ENCODE data around the gene KCNG4. TPM values are rescaled to one million over a fixed set of nuclear protein-coding genes. Genes with fewer than 3 reads are reported as not detected.
A peak's percentile ranks its signal among the peaks of the same experiment; 100 is the strongest.
"Not testable (repeated sequence)": the region's sequence is repeated elsewhere in the genome, so short reads cannot be mapped to it uniquely, and the experiment has no call there.

The KCNG4 gene
- total RNA-seq, 1 donor from 2014 or later = not detected

DNA sequence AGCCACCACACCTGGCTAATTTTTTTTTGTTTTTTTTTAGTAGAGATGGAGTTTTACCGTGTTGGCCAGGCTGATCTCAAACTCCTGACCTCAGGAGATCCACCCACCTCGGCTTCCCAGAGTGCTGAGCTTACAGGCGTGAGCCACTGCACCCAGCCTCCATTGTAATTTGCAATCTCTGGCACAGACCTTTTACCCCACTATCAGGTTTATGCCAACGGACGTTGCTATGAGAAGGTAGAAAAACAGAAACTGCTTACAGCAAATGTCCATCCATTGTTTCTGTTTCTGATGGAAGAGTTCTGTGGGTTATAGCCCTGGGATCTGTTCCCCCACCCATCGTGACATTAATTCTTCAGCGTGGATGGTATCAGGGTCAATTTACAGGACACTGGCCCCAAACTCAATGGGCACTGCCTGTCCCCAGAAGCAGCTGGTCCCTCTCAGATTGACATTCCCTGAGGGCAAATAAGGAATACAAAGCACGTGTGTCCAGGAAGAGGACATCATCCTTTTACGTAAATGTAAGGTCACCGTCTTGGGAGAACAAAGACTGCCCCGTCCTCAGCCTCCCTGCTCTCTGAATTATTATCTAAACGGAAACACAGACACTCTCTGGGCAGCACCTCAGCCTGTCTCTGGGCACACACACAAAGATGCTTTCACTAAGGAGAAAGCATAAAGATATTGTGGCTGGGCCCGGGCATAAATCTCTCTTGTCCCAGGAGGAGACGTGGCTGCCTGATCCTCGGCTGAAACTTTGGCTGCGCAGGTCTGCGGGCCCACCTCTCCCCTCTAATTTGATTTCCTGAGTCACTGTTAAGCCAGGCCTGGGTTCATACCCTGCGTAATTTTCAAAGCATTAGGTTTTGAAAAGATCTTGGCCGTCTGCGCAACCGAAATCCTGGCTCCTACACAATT lies 5.2 kb downstream of the KCNG4 start:
- DNase-seq (ENCODE audit: low read depth in 2 of 2) = peak in 1 of 2 donors; percentile 1

DNA sequence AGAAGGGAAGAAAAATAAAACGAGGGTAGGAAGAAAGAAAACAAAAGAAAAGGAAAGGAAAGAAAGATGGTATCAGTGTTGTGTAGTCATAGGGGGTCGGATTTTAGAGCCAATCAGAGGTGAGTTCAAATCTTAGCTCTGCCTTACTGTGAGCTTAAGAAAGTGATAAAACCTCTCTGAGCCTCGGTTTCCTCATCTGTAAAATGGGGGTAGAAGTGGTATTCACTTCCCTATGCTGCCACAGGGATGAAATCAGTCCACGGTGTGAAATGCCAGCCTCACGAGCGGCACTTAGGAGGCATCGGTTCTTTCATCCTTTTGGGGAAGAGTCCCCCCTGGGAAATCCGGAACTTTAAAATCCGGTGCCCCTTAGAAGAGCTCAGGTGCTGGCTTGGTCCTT lies 6.1 kb downstream of the KCNG4 start:
- no peak for DNase-seq (ENCODE audit: low read depth in 2 of 2)

DNA sequence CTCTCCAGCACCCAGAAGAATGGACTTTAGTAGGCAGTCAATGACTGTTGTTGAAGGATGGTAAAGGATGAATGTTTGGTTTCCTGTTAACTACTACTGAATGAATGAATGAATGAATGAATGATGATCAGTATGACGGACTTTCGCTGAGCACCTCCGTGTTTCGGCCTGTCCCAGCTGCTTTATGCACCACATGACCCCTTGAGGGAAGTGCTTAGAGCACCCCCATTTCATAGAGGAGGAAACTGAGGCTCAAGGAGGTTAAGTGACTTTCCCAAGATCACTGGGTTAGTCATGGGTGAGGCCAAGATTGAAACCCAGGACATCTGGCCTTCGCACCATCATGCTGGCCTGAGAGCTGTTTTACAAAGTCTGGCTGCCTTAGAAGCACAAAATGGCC lies 6.8 kb downstream of the KCNG4 start:
- no peak for DNase-seq (ENCODE audit: low read depth in 2 of 2)

DNA sequence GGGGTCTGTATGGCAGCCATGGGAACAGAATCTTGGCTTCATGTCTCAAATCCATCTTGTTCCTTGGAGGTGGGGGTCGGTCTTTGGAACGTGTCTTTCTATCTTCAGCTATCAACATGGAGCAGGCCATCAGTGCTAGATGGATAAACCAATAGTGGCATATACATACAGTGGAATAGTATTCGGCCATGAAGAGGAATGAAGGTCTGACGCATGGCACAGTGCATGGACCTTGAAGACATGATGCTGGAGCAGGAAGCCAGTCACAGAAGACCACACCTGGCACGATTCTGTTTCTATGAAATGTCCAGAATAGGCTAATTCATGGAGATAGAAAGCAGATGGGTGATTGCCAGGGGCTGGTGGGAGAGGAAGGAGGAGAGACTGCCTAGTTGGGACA lies 7.8 kb downstream of the KCNG4 start:
- no peak for DNase-seq (ENCODE audit: low read depth in 2 of 2)

DNA sequence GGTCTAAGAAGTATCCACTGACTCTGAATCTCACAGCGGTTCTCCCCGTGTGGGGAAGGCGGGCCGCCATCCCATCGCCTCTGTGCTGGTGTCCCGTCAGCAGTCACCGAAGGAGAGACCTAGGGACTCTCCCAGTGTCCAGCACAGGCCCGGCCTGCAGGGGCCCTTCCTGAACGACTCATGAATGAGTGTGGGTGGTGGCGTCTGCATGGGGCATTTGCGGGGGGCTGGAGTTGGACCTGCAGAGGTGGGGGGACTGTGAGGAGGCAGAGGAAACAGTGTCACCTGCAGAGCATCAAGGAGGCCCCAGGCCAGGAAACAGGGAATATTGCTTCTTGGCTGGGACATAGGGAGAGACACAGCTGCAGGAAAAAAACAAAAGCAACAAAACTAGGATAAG lies 10.3 kb downstream of the KCNG4 start:
- no peak for DNase-seq (ENCODE audit: low read depth in 2 of 2)

DNA sequence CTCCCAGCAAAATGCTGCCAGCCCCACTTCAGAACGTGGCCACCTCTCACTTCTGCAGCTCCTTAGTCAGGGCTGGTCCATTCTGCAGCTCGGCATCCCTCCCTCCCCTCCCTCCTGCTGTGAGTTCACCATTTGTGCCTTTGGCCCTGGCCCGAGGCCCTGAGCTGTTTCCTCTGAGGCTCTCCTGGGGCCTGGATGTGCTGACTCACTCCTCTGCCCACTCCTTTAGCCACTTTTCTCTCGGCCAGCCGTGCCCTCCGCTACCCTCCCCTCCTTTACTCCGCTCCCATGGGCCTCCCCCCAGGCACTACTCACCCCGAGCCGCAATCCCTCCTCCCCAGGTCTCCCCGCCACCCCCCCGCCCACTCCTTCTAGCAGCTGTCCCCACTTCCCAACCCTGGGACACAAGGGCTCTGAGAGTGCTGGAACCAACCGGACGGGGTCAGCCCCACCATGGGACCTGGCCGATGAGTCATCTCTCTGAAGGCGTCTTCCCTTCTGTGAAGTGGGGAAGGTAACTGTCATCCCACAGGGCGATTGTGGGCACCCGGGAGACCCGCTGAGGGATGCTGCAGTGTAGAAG lies 11.5 kb downstream of the KCNG4 start:
- peak in 1 of 2 donors; percentile 62 for DNase-seq (ENCODE audit: low read depth in 2 of 2)

DNA sequence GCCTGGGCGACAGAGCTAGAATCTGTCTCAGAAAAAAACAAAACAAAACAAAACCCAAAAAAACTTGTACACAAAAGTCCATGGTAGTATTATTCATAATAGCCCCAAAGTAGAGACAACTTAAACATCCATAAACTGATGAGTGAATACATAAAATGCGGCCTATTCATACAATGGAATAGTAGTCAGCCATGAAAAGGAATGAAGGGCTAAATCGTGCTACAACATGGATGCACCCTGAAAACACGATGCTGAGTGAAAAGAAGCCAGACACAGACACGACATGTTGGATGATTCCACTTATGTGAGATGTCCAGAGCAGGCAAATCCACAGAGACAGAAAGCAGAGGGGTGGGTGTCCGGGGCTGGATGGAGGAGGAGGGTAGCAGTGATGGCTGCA lies 12.3 kb downstream of the KCNG4 start:
- DNase-seq (ENCODE audit: low read depth in 2 of 2) = no peak

DNA sequence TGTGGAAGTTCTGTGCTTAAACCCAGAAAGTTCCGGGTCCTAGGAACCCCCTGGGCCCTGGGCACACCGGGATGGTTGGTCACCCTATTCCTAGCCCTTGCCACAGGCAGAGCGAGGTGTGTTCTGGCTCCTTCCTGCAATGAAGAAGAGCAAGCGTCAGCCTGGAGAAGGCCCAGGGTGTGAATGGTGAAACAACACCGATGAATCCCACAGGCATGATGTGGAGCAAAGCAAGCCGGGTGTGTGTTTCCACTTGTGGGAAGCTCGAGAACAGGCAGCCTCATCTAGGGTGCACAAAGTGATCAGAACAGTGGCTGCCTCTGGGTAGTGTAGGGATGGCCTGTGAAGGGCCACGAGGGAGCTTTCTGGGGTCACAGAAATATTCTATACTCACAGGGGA lies 13.8 kb downstream of the KCNG4 start:
- no peak for DNase-seq (ENCODE audit: low read depth in 2 of 2)

DNA sequence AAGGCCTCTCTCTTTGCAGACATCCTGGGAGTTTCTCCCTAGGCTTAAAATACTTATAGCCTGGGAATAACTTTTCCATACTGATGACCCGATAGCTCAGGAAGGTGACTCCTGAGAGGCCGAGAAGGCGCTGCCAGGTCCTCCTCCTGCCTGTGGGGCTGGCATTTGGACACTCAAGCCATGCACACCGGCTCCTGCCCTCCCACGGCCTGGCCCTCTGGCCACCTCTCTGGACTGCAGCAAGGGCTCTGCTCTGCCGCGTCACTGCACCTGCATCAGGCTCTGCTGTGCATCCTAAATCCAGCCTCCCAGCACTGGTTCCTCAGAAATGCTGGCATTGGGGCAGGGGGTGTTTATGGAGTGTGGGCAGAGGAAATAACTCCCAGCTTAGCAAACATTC lies 14.2 kb downstream of the KCNG4 start:
- DNase-seq (ENCODE audit: low read depth in 2 of 2) = no peak

DNA sequence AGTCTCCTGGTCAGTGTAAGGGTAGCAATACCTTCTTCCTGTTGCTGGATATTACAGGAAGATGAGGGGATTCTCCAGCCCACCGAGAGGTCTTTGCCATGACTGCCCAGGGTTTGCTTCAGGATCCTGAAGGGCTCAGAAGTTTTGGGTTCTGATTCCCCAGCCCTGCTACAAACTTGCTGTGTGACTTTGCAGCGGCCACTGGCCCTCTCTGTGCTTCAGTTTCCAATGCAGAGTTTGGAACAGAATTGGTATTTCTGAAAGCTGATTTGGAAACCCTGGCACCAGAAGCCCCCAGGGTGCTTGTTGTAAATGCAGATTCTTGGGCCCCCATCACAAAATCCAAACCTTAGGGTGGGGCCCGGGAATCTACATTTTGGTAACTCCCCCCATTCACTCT lies 14.7 kb downstream of the KCNG4 start:
- no peak for DNase-seq (ENCODE audit: low read depth in 2 of 2)

DNA sequence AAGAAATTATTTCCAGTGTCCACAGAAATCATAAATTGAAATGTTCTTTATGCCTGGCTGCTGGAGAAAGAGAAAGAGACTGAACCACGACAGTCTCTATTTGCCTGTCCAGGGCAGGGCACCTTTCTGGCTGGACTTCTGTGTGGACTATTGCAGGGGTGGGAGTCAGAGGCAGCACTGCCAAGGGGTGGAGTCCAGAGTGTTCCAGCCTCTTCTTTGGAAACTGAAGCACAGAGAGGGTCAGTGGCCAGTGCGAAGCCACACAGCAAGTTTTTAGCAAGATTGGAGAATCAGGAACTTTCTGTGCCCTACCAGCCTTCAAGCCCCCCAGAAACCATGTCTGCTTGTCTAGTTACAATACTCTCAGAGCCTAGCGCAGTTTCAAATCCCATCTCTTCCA lies 15.3 kb downstream of the KCNG4 start:
- DNase-seq (ENCODE audit: low read depth in 2 of 2) = no peak

DNA sequence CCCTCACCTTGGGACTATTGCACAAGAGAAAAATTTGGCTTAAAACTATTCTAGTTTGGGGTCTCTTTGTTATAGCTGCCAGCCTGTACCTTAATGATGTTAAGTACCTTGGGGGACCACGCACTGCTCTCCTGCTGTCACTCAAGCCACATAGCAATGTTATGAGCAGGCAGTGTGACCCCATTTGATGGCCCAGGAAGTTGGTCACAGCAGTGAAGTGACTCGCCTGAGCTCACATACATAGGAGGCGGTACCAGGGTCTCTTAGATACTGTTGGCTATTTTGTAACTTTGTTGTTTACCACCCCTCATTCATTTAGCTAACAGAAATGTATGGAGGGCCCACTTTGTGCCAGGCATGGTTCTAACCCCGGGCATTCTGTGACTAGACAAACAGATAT lies 16.4 kb downstream of the KCNG4 start:
- DNase-seq (ENCODE audit: low read depth in 2 of 2) = no peak

DNA sequence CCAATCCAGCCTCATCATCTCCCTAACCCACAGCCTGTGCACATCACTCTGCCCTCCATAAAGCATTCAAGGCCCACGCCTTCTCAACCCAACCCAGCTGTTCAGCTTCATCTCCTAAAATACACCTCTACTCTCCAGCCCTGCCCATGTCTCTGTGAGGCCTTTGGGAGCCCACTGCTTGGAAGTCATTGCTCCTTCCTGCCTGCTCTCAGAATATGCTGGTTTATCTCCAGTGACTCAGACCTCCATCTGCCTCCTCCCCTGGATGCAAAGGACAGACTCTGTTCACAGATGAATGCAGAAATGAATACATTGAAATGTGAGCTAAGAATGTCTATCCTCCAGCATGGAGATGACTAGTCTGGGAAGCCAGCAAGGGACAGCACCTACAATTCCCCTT lies 19.0 kb downstream of the KCNG4 start:
- DNase-seq (ENCODE audit: low read depth in 2 of 2) = no peak

DNA sequence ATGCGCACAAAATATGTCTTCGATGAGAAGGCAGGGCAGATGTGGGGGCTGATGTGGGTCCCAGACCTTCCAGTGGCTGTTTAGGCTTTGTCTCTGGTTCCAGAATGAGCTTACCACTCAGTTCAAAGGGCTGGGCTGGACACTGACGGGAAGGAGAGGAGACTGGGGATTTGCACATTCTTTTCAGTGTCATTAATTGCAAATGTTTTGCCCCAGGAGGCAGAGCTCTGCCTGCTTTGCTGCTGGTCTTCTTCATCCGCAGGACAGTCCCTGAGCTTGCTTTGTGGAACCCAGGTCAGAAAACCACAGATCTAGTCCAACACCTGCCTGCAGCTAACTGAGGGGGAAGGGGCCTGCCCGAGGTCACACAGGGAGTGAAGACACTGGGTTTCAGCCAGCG lies 20.9 kb downstream of the KCNG4 start:
- DNase-seq (ENCODE audit: low read depth in 2 of 2) = no peak

DNA sequence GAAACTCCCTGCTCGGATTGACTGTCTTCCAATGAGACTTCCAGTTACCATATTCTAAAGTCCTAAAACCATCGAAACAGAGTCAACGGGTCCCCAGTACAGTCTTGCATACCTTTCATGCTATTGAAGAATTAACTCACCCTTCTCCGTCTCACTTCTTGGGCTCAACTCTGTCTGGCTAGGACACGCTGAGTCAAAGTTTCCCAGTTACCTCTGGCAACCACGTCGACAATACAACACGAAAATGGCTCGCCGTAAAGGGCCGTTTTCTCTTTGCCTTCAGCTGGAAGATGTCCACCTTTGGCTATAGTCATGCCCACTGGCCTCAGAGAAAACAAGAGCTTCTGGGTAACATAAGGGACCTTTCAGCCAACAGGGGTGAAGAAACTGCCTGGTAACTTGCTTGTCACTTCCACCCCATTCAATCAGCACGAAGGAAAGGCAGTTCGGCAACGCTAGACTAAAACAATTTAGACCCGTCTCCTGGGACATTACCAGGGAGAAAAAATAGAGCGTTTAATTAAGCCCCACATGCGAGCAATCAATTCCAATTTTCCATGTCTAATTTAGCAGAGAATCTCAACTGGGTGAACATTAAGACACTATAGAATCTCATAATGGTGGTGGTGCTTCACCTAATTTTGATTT lies 21.5 kb downstream of the KCNG4 start:
- no peak for DNase-seq (ENCODE audit: low read depth in 2 of 2)

DNA sequence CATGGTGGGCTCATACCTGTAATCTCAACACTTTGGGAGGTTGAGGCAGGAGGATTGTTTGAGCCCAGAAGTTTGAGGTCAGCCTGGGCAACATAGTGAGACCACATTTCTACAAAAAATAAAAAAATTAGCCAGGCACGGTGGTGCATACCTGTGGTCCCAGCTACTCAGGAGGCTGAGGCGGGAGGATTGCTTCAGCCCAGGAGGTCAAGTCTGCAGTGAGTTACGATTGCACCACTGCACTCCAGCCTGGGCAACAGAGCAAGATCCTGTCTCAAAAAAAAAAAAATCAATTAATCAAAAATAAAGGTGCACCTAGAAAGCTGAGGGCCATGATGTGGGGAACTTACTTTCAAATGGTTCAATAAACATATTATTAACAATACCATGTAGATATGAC lies 23.7 kb downstream of the KCNG4 start:
- DNase-seq (ENCODE audit: low read depth in 2 of 2) = not testable (repeated sequence)

DNA sequence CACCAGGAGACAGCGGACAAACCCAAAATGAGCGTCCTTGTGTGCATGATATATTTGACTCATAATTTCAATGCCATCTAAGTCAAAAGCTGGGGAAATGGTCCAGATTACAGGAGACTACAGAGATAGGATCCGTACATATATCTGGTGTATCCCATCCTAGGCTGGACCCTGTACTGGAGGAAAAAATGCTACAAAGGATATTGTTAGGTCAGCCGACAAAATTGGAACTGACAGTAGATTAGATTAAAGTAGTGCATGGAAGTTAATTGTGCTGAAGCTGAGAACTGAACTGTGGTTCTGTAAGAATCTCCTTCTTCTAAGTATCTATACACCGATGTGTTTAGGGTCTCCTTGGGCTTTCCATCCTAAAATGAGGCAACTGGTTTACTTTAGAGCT lies 24.3 kb downstream of the KCNG4 start:
- DNase-seq (ENCODE audit: low read depth in 2 of 2) = no peak

DNA sequence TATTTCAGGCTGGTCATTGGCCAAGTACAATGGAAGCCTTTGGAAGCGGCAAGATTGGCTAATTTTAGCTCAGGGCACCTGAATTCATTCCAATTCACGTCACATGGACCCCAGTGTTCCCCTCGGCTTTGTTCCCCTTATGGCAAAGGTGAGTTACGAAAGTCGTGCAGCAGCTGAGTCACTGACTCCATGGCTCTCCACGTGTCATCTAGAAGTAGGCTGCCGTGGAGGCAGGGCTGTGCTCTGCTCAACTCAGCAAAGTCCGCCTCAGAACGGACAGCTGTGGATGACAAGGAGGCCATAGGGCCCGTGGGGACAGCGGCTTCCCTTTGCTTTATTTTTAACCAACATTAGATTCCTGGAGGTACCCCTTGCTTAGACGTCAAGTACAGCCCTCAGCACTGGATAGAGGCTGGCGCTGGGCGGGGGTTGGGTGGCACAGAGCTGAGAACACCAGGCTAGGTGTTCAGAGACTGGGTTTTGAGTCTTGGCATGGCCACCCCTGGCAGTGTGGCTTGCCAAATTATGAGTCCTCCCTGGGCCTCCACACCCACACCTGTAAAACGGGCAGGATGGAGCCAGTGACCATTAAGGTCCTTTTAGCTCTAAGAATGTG lies 25.3 kb downstream of the KCNG4 start:
- no peak for DNase-seq (ENCODE audit: low read depth in 2 of 2)

DNA sequence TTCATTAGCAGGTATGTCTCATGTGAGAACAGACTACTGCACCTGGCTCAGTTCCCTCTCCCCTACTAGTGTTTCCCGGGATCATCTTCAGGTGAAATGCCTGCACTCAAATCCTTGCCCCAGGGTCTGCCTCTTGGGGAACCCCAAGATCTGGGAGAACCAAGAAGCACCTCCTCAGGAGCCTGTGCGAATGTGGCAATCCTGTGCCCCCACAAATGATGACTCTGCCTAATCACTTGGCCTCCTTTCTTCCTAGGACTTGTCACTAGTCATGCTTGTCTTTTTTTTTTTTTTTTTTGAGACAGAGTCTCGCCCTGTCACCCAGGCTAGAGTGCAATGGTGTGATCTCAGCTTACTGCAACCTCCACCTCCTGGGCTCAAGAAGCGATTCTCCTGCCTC lies 27.2 kb downstream of the KCNG4 start:
- DNase-seq (ENCODE audit: low read depth in 2 of 2) = no peak

DNA sequence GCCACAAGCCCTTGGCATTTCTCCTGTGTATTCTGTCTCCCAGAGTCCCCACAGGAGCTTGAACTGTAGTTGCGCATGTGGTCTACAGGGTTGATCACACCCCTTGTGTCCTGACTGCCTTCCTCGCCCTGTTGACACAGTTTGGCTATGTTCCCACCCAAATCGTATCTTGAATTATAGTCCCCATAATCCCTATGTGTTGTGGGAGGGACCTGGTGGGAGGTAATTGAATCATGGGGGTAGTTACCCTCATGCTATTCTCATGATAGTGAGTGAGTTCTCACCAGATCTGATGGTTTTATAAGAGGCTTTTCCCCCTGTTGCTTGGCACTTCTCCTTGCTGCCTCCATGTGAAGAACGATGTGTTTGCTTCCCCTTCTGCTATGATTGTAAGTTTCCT lies 27.7 kb downstream of the KCNG4 start:
- DNase-seq (ENCODE audit: low read depth in 2 of 2) = no peak

DNA sequence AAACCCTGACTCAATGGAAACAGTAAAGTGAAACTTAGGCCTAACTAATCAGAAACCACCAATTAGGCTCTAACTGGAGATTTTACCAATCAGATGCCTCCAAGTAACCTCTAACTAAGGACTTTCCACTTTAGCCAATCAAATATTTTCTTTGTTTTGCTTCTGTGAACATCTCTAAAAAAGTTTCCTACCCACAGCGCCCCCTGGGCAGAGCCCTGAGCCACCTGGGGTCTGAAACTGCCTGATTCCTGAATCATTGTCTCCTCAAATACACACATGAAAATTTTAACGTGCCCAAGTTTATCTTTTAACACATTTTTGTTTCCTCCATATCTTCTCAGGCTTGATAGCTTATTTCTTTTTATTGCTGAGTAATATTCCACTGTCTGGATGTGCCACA lies 29.8 kb downstream of the KCNG4 start:
- DNase-seq (ENCODE audit: low read depth in 2 of 2) = no peak

DNA sequence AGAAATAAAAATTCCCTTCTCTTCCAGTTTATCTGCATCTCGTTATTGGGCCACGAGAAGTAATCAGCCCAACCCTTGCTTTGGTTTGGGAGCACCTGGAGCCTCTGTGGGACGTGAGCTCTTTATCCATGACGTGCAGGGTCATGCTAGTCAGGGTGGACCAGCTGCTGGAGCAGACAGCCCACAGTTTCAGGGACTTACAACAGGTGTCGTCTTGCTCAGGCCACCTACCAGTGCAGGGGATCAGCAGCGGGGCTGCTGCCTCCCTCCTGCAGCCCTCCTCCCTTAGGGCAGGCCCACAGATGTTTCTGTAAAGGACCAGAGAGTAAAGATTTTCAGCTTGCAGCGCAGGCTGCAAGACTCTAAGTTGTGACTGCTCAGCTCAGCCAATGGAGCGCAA lies 31.9 kb downstream of the KCNG4 start:
- DNase-seq (ENCODE audit: low read depth in 2 of 2) = no peak

All from dermis microvascular lymphatic vessel endothelial cell (primary cell).